Measurements from ENCODE around the gene BGLAP.

DNA sequence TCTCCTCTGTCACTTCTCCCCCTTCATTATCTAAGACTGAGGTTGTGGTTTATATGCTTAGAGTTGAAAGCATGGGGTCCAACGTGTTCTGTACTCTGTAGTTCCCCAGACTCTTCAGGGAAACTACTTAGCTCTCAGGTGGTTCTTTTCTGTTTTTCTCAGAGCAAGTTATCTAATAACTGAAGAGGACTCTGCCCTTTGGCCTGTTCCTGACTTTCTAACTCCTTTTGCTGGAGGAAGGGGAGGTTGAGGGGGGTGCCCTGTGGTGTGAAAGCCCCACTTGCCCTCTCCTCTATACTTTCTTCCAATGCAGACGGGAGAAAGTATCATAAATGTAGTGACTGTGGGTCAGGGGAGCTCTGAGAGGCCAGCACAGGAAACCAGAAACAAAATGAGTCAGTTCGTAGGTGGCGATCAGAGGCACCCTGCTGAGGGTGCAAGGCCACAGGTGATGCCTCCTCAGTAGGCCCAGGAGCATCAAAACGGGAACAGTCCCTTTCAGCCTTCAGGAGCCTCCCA, 43.1 kb upstream of the BGLAP start:
- no peak for TF ChIP-seq MYC (IDR thresholded peaks at IDR 0.05; ENCODE audit: low read depth, low read length)
- TF ChIP-seq, protein P1, sequence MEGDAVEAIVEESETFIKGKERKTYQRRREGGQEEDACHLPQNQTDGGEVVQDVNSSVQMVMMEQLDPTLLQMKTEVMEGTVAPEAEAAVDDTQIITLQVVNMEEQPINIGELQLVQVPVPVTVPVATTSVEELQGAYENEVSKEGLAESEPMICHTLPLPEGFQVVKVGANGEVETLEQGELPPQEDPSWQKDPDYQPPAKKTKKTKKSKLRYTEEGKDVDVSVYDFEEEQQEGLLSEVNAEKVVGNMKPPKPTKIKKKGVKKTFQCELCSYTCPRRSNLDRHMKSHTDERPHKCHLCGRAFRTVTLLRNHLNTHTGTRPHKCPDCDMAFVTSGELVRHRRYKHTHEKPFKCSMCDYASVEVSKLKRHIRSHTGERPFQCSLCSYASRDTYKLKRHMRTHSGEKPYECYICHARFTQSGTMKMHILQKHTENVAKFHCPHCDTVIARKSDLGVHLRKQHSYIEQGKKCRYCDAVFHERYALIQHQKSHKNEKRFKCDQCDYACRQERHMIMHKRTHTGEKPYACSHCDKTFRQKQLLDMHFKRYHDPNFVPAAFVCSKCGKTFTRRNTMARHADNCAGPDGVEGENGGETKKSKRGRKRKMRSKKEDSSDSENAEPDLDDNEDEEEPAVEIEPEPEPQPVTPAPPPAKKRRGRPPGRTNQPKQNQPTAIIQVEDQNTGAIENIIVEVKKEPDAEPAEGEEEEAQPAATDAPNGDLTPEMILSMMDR (IDR thresholded peaks at IDR 0.05; ENCODE audit: low read depth, low read length): no peak
